Caki2 (cell line): ENCODE data around the gene ZNF556. TPM values are rescaled to one million over a fixed set of nuclear protein-coding genes. Genes with fewer than 3 reads are reported as not detected.
"Not testable (repeated sequence)": the region's sequence is repeated elsewhere in the genome, so short reads cannot be mapped to it uniquely, and the experiment has no call there.

ENCODE experiments used
- DNase-seq: peaks from one replicate; pipeline ENCODE4 v3.0.0-alpha.2; 2015; ENCODE audit warnings: low read depth
- in situ Hi-C: cut with HindIII; loops from 2 replicates; pipeline ENCODE4 v1.10.0; 2016; ENCODE audit warnings: low sequenced_read_pairs, low pct_unique_long_range_greater_than_20kb, mixed read lengths
- total RNA-seq: library from RNA; depleted of rRNA; stranded (reverse); fragments of >200 nt; shearing (Covaris generic); gene quantifications from 2 replicates; pipeline ENCODE4 v1.2.3, GENCODE V29; 2014; ENCODE audit warnings: low replicate concordance; rRNA removed

The ZNF556 gene
- total RNA-seq, 1 experiment from 2014 or later: 0.20 TPM

DNA sequence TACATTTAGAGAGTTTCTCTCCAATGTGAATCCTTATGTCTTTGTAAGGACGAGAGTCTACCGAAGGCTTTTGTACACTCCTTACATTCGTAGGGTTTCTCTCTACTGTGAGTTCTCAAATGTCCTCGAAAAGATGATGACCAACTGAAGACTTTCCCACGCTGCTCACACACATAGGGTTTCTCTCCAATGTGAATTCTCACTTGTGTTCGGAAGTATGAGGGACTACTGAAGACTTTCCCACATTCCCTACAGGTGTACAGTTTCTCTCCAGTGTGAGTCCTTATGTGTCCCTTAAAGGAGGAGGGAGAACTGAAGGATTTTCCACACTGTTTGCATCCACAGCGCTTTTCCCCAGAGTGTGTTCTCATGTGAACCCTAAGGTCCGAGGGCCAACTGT is 29.6 kb downstream of the ZNF556 start:
- in situ Hi-C loops: no loop called here
- DNase-seq: no peak

DNA sequence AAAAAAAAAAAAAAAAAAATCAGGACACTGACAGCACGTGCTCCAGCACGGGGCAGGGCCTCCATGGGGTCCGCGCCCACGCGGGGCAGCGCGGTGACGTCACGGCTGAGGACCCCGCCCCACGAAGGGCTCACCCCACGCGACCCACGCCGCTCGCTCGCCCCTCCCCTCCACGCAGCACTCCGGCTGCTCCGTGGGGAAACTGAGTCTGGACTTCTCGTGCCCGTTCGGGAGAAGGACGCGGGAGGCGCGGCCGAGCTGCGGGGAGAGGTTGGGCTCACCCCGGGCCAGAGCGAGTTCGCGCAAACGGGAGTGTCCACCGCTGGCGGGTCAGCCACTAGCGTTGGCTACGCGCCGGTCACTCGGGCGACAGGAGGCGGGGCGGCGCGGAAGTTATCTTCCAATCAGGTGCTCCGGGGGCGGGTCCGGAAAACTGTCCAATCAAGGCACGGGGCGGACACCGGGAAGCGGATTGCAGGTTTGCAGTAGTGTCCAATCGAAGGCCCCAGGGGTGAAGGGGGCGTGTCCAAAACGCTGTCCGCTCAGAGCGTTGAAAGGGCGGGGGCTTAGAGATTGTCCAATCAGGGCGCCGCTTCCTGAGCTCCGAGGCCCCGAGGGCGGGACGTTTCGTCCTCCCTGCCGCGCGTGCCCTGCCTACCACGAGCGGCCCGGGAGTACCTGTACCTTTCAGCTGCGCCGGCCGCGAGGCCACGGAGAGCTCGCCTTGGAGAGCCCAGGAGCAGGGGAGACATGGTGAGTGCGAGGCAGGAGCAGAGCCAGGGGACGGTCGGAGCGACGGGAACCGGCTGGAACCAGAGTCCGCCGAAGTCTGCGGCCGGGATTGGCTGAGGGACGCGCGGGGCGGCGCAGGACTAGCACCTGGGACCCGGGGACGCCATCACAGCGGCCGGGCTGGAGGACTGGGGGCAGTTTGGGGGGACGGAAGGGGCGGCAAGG is 33.4 kb downstream of the ZNF556 start, which contains the start of gene ZNF57:
Gene ZNF57, plus strand, starts transcription at position 633 of the 957 bp plus-strand sequence. Its CDS starts 118 bp downstream, at position 751.
- in situ Hi-C loops: no loop called here
- peak; percentile 93 for DNase-seq

DNA sequence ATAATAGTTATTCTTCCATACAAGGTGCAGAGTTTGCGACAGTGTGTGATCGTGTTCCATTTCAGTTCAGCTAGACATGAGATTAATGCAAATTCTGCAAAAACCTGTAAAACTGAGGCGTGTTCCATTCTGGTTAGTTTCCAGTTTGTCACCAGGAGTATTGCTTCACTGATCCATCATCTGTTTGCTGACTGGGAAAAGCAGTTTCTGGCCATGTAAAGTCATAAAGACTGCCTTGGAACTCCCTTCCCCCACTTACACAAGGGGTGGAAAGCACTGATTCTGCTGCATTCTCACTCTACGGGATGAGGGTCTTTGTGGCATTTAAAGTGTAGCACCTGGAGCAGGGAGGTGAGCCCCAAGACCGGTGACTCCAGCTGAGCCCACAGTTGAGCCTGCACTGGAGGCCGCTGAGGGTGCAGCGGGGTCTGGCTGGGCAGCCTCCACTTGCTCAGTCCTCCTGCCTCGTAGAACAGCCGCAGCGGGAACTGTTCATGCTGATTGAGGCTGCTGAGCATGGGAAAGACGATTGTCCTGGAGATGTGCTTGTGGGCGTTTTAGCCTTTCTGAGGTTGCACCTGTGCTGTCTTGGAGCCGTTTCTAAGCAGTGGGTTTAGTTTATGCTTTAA is 35.6 kb downstream of the ZNF556 start:
- in situ Hi-C loops: no loop called here
- no peak for DNase-seq

DNA sequence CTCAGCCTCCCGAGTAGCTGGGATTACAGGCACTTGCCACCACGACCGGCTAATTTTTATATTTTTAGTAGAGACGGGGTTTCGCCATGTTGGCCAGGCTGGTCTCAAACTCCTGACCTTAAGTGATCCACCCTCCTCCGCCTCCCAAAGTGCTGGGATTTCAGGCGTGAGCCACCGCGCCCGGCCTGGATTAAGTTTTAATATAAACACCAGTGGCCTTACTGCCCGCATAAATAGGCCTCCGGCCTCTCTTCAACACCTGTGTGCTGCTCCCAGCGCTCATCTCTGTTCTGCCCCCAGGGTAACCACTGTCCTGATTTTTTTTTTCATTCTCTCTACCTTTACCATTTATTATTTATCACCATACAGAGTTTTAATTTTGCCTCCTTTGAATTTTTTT is 36.2 kb downstream of the ZNF556 start:
- in situ Hi-C loops: not testable (repeated sequence)

DNA sequence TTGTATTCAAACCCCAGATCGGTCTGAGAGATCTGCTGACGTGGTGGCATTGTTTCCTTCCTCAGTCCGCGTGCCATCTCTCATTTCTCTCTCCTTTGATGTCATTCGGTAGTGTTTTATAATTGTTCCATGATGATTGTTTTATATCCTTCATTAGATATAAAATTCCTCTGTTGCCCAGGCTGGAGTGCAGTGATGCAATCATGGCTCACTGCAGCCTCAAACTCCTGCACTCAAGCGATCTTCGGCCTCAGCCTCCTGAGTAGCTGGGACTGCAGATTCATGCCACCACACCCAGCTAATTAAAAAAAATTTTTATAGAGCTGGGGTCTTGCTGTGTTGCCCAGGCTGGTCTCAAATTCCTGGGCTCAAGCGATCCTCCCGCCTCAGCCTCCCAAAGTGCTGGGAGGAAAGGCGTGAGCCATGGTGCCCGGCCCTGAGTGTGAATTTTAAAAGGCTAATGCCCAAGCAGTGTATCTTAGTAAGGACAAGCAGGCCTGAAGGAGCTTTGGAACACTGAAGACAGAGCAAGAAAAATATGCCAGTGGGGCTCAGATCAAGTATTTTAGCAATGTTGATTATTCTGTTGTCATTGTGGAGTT is 38.9 kb downstream of the ZNF556 start:
- in situ Hi-C loops: no loop called here
- DNase-seq: no peak

More for the DNA sequence above, 36.2 kb downstream of the ZNF556 start:
- DNase-seq: not testable (repeated sequence)

DNA sequence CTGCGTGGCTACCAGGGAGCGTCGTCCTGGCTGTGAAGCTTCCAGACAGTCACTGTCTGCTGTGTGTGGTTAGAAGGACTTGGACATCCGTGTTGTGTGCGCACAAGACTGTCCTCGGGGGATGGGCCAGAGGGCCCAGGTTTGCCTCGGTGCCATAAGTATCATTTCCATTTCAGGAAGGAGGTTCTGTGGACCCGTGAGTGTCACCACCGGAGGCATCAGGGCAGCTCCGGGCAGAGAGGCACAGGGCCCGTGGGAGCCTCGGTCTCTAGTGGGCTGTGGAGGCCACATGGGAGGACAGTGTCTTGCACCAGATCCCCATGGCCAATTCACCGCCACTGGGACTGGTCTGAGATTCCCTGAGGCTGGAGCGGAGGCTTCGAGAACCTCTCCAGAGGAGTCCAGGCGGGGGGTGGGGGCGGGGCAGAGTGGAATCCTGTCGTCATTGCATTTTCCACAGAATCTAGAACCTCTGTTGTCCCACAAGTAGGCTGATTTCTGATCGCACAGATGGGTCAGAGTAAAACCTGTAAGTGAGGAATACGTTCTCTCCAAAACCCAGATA is 39.6 kb downstream of the ZNF556 start:
- no peak for DNase-seq
- in situ Hi-C loops: no loop called here

DNA sequence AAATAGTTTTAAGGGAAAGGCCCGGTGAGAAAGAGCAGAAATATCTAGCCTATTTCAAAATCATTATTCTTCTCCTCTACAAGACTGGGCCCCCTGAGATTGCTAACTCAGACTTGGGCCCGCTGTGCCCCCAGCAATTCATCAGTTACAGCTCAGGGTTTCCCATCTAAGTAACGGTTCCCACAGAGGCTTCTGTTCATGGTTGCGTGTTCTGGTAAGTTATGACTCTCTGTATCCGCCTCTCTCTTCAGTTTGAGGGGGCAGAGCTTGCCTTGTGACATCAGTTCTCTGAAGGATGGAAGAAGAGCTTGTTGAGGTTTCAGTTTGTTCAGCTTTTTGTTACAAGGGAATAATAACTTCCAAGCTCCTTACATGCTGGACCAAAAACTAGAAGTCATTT is 45.2 kb downstream of the ZNF556 start:
- no peak for DNase-seq
- in situ Hi-C loops: no loop called here

DNA sequence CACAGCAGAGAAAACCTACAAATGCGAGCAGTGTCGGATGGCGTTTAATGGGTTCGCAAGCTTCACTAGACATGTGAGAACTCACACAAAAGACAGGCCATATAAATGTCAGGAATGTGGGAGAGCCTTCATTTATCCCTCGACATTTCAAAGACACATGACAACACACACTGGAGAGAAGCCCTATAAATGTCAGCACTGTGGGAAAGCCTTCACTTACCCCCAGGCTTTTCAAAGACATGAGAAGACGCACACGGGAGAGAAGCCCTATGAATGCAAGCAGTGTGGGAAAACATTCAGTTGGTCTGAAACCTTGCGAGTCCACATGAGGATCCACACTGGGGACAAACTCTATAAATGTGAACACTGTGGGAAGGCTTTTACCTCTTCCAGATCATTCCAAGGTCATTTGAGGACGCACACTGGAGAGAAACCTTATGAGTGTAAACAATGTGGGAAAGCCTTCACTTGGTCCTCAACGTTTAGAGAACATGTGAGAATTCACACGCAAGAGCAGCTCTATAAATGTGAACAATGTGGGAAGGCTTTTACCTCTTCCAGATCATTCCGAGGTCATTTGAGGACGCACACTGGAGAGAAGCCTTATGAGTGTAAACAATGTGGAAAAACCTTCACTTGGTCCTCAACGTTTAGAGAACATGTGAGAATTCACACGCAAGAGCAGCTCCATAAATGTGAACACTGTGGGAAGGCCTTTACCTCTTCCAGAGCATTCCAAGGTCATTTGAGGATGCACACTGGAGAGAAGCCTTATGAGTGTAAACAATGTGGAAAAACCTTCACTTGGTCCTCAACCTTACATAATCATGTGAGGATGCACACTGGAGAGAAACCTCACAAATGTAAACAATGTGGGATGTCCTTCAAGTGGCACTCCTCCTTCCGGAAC is 50.4 kb downstream of the ZNF556 start:
- no peak for DNase-seq
- in situ Hi-C loops: no loop called here

DNA sequence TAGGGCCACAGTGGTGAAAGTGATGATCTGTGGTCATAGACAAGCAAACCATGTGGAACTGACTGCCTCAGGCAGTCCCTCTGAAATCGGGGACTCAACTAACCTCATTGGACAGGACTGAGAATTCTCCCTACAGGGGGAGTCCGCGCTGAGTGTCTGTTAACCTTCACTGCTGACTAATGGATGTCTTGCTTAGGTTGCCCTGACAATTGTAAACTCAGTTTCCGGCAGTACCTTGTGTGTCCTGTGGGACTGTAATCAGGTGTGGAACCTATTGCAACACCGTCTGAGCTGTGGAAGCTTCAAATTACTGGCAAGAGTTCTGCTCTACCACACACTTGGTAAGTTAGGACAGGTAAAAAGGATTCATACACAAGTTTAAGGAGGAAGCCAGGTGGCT is 55.9 kb downstream of the ZNF556 start:
- DNase-seq: no peak
- in situ Hi-C loops: no loop called here

DNA sequence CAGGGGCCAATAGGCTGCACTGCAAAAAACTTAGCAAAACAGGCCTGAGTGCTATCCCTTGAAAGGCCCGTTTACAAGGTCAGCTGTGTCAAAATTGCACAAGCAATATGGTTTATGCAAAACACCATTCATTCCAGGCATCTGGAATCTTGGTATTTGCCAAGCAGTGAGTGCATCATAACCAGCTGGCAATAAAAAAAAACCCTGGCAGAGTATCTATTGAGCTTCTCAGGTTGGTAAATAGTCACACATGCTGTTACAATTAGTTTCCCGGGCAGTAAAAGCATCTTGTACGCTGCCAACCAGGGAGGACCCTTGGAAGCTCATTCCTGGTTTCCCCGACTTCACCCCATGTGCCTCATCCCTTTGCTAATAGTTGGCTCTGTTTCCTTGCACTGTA is 56.4 kb downstream of the ZNF556 start:
- DNase-seq: no peak
- in situ Hi-C loops: no loop called here

DNA sequence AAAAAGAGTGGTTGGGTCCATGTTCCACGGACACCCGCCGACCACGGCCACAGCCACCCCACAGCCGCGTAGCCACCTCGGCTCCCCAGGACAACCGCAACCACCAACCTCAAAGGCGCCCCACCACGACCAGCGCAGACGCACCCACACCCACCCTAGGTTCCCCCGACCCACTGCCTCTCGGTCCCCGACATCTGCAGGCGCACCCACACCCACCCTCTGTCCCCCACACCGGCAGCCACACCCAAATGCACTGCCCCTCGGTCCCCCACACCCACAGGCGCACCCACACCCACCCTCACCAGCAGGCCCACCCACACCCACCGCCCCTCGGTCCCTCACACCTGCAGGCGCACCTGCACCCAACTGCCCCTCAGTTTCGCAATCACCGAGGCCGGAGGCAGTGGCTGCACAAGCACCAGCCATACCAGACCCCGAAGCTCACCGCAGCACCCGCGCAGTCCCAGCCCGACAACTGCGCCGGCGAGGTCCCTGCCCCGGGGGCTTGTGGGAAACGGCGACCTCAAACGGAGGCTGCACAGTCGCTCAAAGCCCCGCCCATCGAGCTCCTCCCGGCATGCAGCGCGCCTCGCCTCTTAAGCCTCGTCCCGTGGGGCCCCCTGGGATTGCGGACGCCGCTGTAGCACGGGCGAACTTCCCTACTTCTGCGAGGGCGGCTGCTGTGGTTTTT is 59.4 kb downstream of the ZNF556 start:
- no peak for DNase-seq

DNA sequence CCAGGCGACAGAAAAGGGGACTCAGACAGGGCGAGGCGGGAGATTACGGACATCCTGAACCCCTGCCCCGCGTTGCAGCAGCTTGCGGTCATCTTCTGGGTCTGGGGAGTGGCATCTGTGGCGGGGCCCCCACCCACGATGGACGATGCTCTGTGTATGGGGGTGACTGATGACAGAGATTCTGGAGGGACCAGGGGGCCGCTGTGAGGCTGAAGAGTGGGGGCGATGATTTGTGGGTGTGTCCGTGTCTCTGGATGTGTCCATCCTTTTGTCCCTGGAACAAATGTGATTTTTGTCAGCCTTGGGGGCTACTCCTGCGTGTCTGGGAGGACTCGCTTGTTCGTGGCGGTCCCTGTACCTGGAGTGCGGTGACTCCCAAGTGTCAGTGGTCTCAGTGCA is 59.9 kb downstream of the ZNF556 start:
- no peak for DNase-seq
- in situ Hi-C loops: no loop called here

More for the DNA sequence above, 59.4 kb downstream of the ZNF556 start:
- in situ Hi-C loops: no loop called here

Other genes starting within 250 kb of the ZNF556 start
- 0.38 and 0.47 TPM in 2 replicates for gene GNG7, start 164.6 kb upstream of the ZNF556 start, total RNA-seq
- gene DIRAS1, start 146.0 kb upstream of the ZNF556 start, total RNA-seq: 0.17 and 0.23 TPM in 2 replicates
- 32.1 and 33.1 TPM in 2 replicates for gene SLC39A3, start 127.3 kb upstream of the ZNF556 start, total RNA-seq
- gene SGTA, start 84.1 kb upstream of the ZNF556 start, total RNA-seq: 47.2 and 62.5 TPM in 2 replicates
- gene THOP1, start 81.8 kb upstream of the ZNF556 start, total RNA-seq: 127 and 192 TPM in 2 replicates
- 0.41 and 3.2 TPM in 2 replicates for gene ZNF554, start 47.5 kb upstream of the ZNF556 start, total RNA-seq
- gene ZNF555, start 25.9 kb upstream of the ZNF556 start, total RNA-seq: 3.9 and 12.4 TPM in 2 replicates
- 0.37 and 0.58 TPM in 2 replicates for gene ZNF57, start 33.6 kb downstream of the ZNF556 start, total RNA-seq
- gene ZNF77, start 77.6 kb downstream of the ZNF556 start, total RNA-seq: 2.2 TPM in 1 of 2 replicates, not detected in the other
- gene TLE6, start 110.2 kb downstream of the ZNF556 start, total RNA-seq: 10.5 and 21.3 TPM in 2 replicates
- 3.9 TPM in 1 of 2 replicates, not detected in the other for gene TLE2, start 161.9 kb downstream of the ZNF556 start, total RNA-seq
- 117 and 168 TPM in 2 replicates for gene TLE5, start 195.2 kb downstream of the ZNF556 start, total RNA-seq
- gene GNA11, start 227.0 kb downstream of the ZNF556 start, total RNA-seq: 17.2 and 24.0 TPM in 2 replicates